K562 (cell line): Measurements from ENCODE around the gene ZMYND8. TPM values are rescaled to one million over a fixed set of nuclear protein-coding genes. Genes with fewer than 3 reads are reported as not detected.

Source experiments
- ATAC-seq: fragments of 200-7000 bp; cut with Tn5 transposase; 3 replicates; pipeline ENCODE4 v1.9.1; 2020; ENCODE audit warnings: moderate library complexity
- BruUV-seq: library from RNA; stranded (reverse); fragments of 400-500 nt; replicated peaks from 2 replicates; lab custom pipeline; 2021; lab: Mats Ljungman, UMichigan
- CTCF ChIA-PET: fragments of 300-600 bp; formaldehyde crosslinking; extraction: SDS; loops from one replicate; lab custom pipeline; 2021; ENCODE audit warnings: low intra/inter-chr PET ratio; lab: Yijun Ruan, JAX
- POLR2A ChIA-PET: fragments of 300-600, 350-650 bp; sonication (Branson Sonifier 250); formaldehyde crosslinking; extraction: SDS; loops from one replicate; lab custom pipeline; 2021; ENCODE audit warnings: antibody characterized with exemption, inconsistent platforms; lab: Yijun Ruan, JAX
- DNase-seq, 4 experiments: peaks; one replicate each; pipeline versions ENCODE4 v3.0.0 to v3.0.0-alpha.2; 2011 to 2018; ENCODE audit warnings: low spot score in 3 of 4, mixed read lengths in 3 of 4; ENCODE audit errors: extremely low read depth in 1 of 4
- FAIRE-seq: peaks from 2 replicates; lab custom pipeline; 2011; peaks lifted over from hg19 to GRCh38; lab: Jason Lieb, UNC
- H2AFZ ChIP-seq: 2 replicates; pipeline ENCODE4 v1.6.0; 2011; ENCODE audit warnings: low read depth, low read length, control low read depth, inconsistent platforms
- H3K27ac ChIP-seq: fragments of 200-600 bp; 3 replicates; pipeline ENCODE4 v1.8.0; 2011; ENCODE audit warnings: low read depth, mild to moderate bottlenecking, control low read depth, inconsistent platforms, low read length, moderate library complexity, mixed read lengths; ENCODE audit errors: extremely low read depth
- H3K27me3 ChIP-seq, 2 experiments: fragments of 300-600 bp in 1 of 2; 2 replicates in 1 of 2; 3 replicates in 1 of 2; pipeline versions ENCODE4 v1.6.0 to v1.8.0; 2011; ENCODE audit warnings: inconsistent platforms in 2 of 2, low read length in 2 of 2, mild to moderate bottlenecking in 1 of 2, mixed read lengths in 1 of 2, moderate library complexity in 1 of 2; ENCODE audit not compliant: control insufficient read depth in 2 of 2, insufficient read depth in 2 of 2
- H3K36me3 ChIP-seq: fragments of 300-600 bp; 3 replicates; pipeline ENCODE4 v1.8.0; 2011; ENCODE audit warnings: mild to moderate bottlenecking, low read length, inconsistent platforms; ENCODE audit not compliant: control insufficient read depth, insufficient read depth
- H3K4me1 ChIP-seq, 2 experiments: fragments of 200-600 bp in 1 of 2; replicated peaks in 1 of 2; 2 replicates in 1 of 2; 3 replicates in 1 of 2; pipeline versions ENCODE4 v1.5.1 to v1.8.0; 2011; ENCODE audit warnings: inconsistent platforms in 2 of 2, low read length in 2 of 2, mild to moderate bottlenecking in 1 of 2, mixed read lengths in 1 of 2, moderate library complexity in 1 of 2; ENCODE audit not compliant: control insufficient read depth in 2 of 2, insufficient read depth in 2 of 2
- H3K4me2 ChIP-seq: 2 replicates; pipeline ENCODE4 v1.6.1; 2011; ENCODE audit warnings: low read length, control low read depth, inconsistent platforms, mixed read lengths; ENCODE audit not compliant: insufficient read depth
- H3K4me3 ChIP-seq: fragments of 200-600 bp; sonication (generic), shearing (Covaris generic); 2 replicates; pipeline ENCODE4 v1.5.1; 2016; ENCODE audit warnings: control low read depth, inconsistent platforms
- H3K79me2 ChIP-seq: fragments of 200-600 bp; 3 replicates; pipeline ENCODE4 v1.8.0; 2011; ENCODE audit warnings: low read length, inconsistent platforms; ENCODE audit not compliant: control insufficient read depth, insufficient read depth
- H3K9ac ChIP-seq, 2 experiments: 2 replicates each; pipeline versions ENCODE4 v1.6.0 to v1.6.1; 2011; ENCODE audit warnings: low read depth in 2 of 2, low read length in 2 of 2, control low read depth in 1 of 2, inconsistent platforms in 1 of 2, mild to moderate bottlenecking in 1 of 2, mixed read lengths in 1 of 2; ENCODE audit not compliant: insufficient read depth in 1 of 2
- H3K9me1 ChIP-seq: one replicate; pipeline ENCODE4 v1.6.0; 2011; ENCODE audit warnings: inconsistent platforms, mild to moderate bottlenecking, low read length, moderate library complexity; ENCODE audit not compliant: control insufficient read depth, insufficient read depth
- H3K9me3 ChIP-seq: replicated peaks from 2 replicates; pipeline ENCODE4 v1.5.1; 2011; ENCODE audit warnings: low read depth, low read length, inconsistent platforms; ENCODE audit not compliant: control insufficient read depth, insufficient read depth
- H4K20me1 ChIP-seq: replicated peaks from 2 replicates; pipeline ENCODE4 v1.6.1; 2011; ENCODE audit warnings: low read length, inconsistent platforms, mixed read lengths; ENCODE audit not compliant: control insufficient read depth, insufficient read depth
- ADNP ChIP-seq: fragments of 200-800 bp; sonication (Bioruptor generic); IDR thresholded peaks from 2 replicates; pipeline ENCODE4 v1.6.1; 2016; ENCODE audit warnings: missing genetic modification characterization, missing compliant biosample characterization
- BCOR ChIP-seq: fragments of 450-650 bp; IDR thresholded peaks from 2 replicates; pipeline ENCODE4 v1.6.1; 2016
- FOXK1 ChIP-seq: sonication (generic); formaldehyde crosslinking; IDR thresholded peaks from 2 replicates; pipeline ENCODE4 v1.8.0; 2022; ENCODE audit warnings: missing genetic modification reagents, mild to moderate bottlenecking, borderline replicate concordance
- RBM25 ChIP-seq: fragments of 200-400 bp; formaldehyde crosslinking; IDR thresholded peaks from 2 replicates; pipeline ENCODE4 v1.6.1; 2018; ENCODE audit warnings: low read length, low read depth, moderate library complexity; ENCODE audit not compliant: severe bottlenecking
- SMARCB1 ChIP-seq: IDR thresholded peaks from 2 replicates; pipeline ENCODE4 v1.6.1; 2011; ENCODE audit warnings: improper control_type of control experiment, low read depth; ENCODE audit not compliant: insufficient read length
- XRCC5 ChIP-seq: fragments of 200-400 bp; formaldehyde crosslinking; IDR thresholded peaks from 2 replicates; pipeline ENCODE4 v1.6.1; 2017; ENCODE audit warnings: low read depth, mild to moderate bottlenecking, low read length
- ZBTB11 ChIP-seq, 3 experiments: fragments of 200-800 bp in 1 of 3; fragments of 250-450 bp in 1 of 3; fragments of 450-650 bp in 1 of 3; sonication (Bioruptor Pico) in 1 of 3; sonication (Bioruptor generic) in 1 of 3; formaldehyde crosslinking in 1 of 3; IDR thresholded peaks; 2 replicates each; pipeline versions ENCODE4 v1.6.1 to v1.8.0; 2016 to 2022; ENCODE audit warnings: mild to moderate bottlenecking in 2 of 3, missing genetic modification characterization in 2 of 3, missing compliant biosample characterization in 1 of 3, moderate library complexity in 1 of 3
- ZC3H11A ChIP-seq: IDR thresholded peaks from 2 replicates; pipeline ENCODE4 v1.6.1; 2012; ENCODE audit warnings: low read depth, low read length, improper control_type of control experiment
- WGBS: fragments of 100-300 bp; shearing (Covaris generic); methylation state at CpG from one replicate; pipeline ENCODE4 v1.1.6; 2016; ENCODE audit warnings: low coverage, mixed read lengths; ENCODE audit not compliant: insufficient coverage; ENCODE audit errors: missing lambda C conversion rate; 5-methylcytosine and 5-hydroxymethylcytosine counted together
- in situ Hi-C: fragments of 300-500 bp; cut with MboI; formaldehyde crosslinking; loops from 4 replicates; pipeline ENCODE4 v1.15.0; 2018; ENCODE audit warnings: inconsistent platforms, mixed read lengths
- intact Hi-C: fragments of 100-400 bp; cut with micrococcal nuclease; formaldehyde crosslinking; loops from 2 replicates; pipeline ENCODE4 v1.14.2; 2022
- polyA plus RNA-seq, 8 experiments: library from polyadenylated mRNA; depleted of rRNA in 4 of 8; stranded (reverse) in 5 of 8; unstranded in 3 of 8; fragments of >200 nt; fragmentation: Nextera tagmentation in 2 of 8; fragmentation: Illumina TruSeq in 1 of 8; extraction: Ambion mirVana in 2 of 8; extraction: Trizol in 1 of 8; gene quantifications; 2 replicates each; pipeline versions ENCODE4 v1.2.1 to v1.2.3, GENCODE V29; 2011 to 2014; ENCODE audit warnings: inconsistent platforms in 1 of 8, missing spikeins in 1 of 8
- total RNA-seq, 7 experiments: library from RNA; depleted of rRNA in 6 of 7; stranded (reverse); fragments of >200 nt in 6 of 7; fragmentation: Illumina TruSeq in 2 of 7; extraction: Trizol in 2 of 7; gene quantifications; 2 replicates each; pipeline versions ENCODE4 v1.2.1 to v1.2.3, GENCODE V29; 2011 to 2021; ENCODE audit warnings: low replicate concordance in 1 of 7
- TF ChIP-seq, protein P1 (sequence below): fragments of 250-450 bp; sonication (Bioruptor Pico); IDR thresholded peaks from 2 replicates; pipeline ENCODE4 v1.8.0; 2022; ENCODE audit warnings: moderate library complexity, mild to moderate bottlenecking, inconsistent platforms
- TF ChIP-seq, protein P2 (sequence below), 2 experiments: IDR thresholded peaks; 2 replicates each; pipeline ENCODE4 v1.6.1; 2011; ENCODE audit warnings: borderline replicate concordance in 1 of 2, control low read depth in 1 of 2, low read depth in 1 of 2, low read length in 1 of 2, mild to moderate bottlenecking in 1 of 2, mixed read lengths in 1 of 2, moderate library complexity in 1 of 2; ENCODE audit not compliant: insufficient read depth in 1 of 2, insufficient read length in 1 of 2, poor library complexity in 1 of 2, severe bottlenecking in 1 of 2; ENCODE audit errors: extremely low read depth in 1 of 2

ZMYND8 gene
- total and polyA plus RNA-seq, 9 of the 15 experiments (the other 6 are each of a cell fraction or from before 2014, with no cell fraction given): 31.8 to 148 (median 71.9) TPM

DNA sequence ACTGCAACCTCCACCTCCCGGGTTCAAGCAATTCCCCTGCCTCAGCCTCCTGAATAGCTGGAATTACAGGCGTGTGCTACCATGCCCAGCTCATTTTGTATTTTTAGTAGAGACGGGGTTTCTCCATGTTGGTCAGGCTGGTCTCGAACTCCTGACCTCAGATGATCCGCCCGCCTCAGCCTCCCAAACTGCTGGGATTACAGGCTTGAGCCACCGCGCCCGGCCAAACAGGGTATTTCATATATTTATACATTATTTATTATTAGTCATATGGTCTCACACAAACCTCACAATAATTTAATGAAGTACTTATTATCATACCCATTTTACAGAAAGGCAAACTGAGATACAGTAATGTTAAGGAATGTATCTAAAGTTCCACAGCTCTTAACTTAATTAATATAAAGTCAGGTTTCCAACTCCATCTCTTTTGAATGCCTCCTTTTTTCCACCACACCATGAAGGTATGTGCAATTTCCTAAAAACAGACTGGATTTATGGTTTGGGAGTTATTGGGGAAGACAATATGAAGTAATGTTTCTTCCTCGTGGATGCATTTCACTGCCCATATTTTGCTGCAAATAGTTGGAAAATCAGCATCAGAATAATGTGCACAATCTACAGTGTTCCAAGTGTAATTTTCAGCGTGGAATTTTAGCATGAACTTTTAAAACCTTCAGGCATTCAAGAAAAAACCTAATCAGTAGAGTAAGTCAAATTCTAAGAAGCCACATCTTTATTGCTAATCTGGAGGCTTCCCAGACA is 65.7 kb downstream of the ZMYND8 start:
- H3K9ac ChIP-seq: no peak overlapping the region
- intact Hi-C loops (no loop called here), in situ Hi-C loops (no loop called here)
- FAIRE-seq (no peak), DNase-seq (no peak), ATAC-seq (no peak)
- no peak overlapping the region for H3K4me2 ChIP-seq
- BruUV-seq: no TSS peak
- ChIA-PET POLR2A (interaction anchor here (1.4 to 1.7 kb wide), 2 partner anchors 9 to 93 kb away, joined by 3 to 5 read pairs; no protein-coding TSS in a partner anchor), CTCF (interaction anchor here (0.6 to 0.7 kb wide), 3 partner anchors 11 to 1994 kb away, joined by 3 to 4 read pairs (median 3); no protein-coding TSS in a partner anchor)
- H3K27ac ChIP-seq: no peak overlapping the region
- H3K4me1 ChIP-seq: no peaks in the 10 kb centered on the region; a peak in 1 of 5 replicates
- peaks cover 96% of the 10 kb centered on the region for H3K36me3 ChIP-seq
- TF ChIP-seq FOXK1 (CRISPR knock-in tag): no peak
- TF ChIP-seq BCOR: peak; percentile 68
- TF ChIP-seq ADNP (tag): peak; percentile 77
- no peak for TF ChIP-seq SMARCB1
- TF ChIP-seq, protein P1, sequence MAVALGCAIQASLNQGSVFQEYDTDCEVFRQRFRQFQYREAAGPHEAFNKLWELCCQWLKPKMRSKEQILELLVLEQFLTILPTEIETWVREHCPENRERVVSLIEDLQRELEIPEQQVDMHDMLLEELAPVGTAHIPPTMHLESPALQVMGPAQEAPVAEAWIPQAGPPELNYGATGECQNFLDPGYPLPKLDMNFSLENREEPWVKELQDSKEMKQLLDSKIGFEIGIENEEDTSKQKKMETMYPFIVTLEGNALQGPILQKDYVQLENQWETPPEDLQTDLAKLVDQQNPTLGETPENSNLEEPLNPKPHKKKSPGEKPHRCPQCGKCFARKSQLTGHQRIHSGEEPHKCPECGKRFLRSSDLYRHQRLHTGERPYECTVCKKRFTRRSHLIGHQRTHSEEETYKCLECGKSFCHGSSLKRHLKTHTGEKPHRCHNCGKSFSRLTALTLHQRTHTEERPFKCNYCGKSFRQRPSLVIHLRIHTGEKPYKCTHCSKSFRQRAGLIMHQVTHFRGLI (CRISPR knock-in tag): no peak
- no peak for TF ChIP-seq XRCC5
- TF ChIP-seq, protein P2, sequence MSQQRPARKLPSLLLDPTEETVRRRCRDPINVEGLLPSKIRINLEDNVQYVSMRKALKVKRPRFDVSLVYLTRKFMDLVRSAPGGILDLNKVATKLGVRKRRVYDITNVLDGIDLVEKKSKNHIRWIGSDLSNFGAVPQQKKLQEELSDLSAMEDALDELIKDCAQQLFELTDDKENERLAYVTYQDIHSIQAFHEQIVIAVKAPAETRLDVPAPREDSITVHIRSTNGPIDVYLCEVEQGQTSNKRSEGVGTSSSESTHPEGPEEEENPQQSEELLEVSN (IDR thresholded peaks at IDR 0.05; ENCODE audit: borderline replicate concordance in 1 of 2, extremely low read depth in 1 of 2, insufficient read depth in 1 of 2, insufficient read length in 1 of 2, low read depth in 1 of 2, low read length in 1 of 2, poor library complexity in 1 of 2, severe bottlenecking in 1 of 2): no peak
- no peak for TF ChIP-seq ZC3H11A
- peak; percentile 96 for TF ChIP-seq RBM25
- TF ChIP-seq ZBTB11 (CRISPR knock-in tag; IDR thresholded peaks at IDR 0.05): peak in 1 of 3 experiments; percentile 64; a peak in 2 of 6 replicates
- no peak overlapping the region for H2AFZ ChIP-seq
- WGBS: 91% methylated on average over 10 of the region's 11 CpGs
- no peaks in the 10 kb centered on the region for H3K9me3 ChIP-seq
- no peak overlapping the region for H3K4me3 ChIP-seq
- no peaks in the 10 kb centered on the region for H3K27me3 ChIP-seq
- no peaks in the 10 kb centered on the region for H3K9me1 ChIP-seq
- peaks cover 3% of the 10 kb centered on the region; the same call in 1 of the 2 replicates for H4K20me1 ChIP-seq
- H3K79me2 ChIP-seq: peaks cover 83% of the 10 kb centered on the region
